K562 (cell line): ENCODE measurements around the gene RNF32. TPM values are rescaled to one million over a fixed set of nuclear protein-coding genes. Genes with fewer than 3 reads are reported as not detected.

Source experiments
- ATAC-seq: fragments of 200-7000 bp; cut with Tn5 transposase; 3 replicates; pipeline ENCODE4 v1.9.1; 2020; ENCODE audit warnings: moderate library complexity
- BruUV-seq: library from RNA; stranded (reverse); fragments of 400-500 nt; replicated peaks from 2 replicates; lab custom pipeline; 2021; lab: Mats Ljungman, UMichigan
- CTCF ChIA-PET: fragments of 300-600 bp; formaldehyde crosslinking; extraction: SDS; loops from one replicate; lab custom pipeline; 2021; ENCODE audit warnings: low intra/inter-chr PET ratio; lab: Yijun Ruan, JAX
- POLR2A ChIA-PET: fragments of 300-600, 350-650 bp; sonication (Branson Sonifier 250); formaldehyde crosslinking; extraction: SDS; loops from one replicate; lab custom pipeline; 2021; ENCODE audit warnings: antibody characterized with exemption, inconsistent platforms; lab: Yijun Ruan, JAX
- DNase-seq, 4 experiments: peaks; one replicate each; pipeline versions ENCODE4 v3.0.0 to v3.0.0-alpha.2; 2011 to 2018; ENCODE audit warnings: low spot score in 3 of 4, mixed read lengths in 3 of 4; ENCODE audit errors: extremely low read depth in 1 of 4
- FAIRE-seq: peaks from 2 replicates; lab custom pipeline; 2011; peaks lifted over from hg19 to GRCh38; lab: Jason Lieb, UNC
- H2AFZ ChIP-seq: 2 replicates; pipeline ENCODE4 v1.6.0; 2011; ENCODE audit warnings: low read depth, low read length, control low read depth, inconsistent platforms
- H3K27ac ChIP-seq: fragments of 200-600 bp; 3 replicates; pipeline ENCODE4 v1.8.0; 2011; ENCODE audit warnings: low read depth, mild to moderate bottlenecking, control low read depth, inconsistent platforms, low read length, moderate library complexity, mixed read lengths; ENCODE audit errors: extremely low read depth
- H3K27me3 ChIP-seq, 2 experiments: fragments of 300-600 bp in 1 of 2; 2 replicates in 1 of 2; 3 replicates in 1 of 2; pipeline versions ENCODE4 v1.6.0 to v1.8.0; 2011; ENCODE audit warnings: inconsistent platforms in 2 of 2, low read length in 2 of 2, mild to moderate bottlenecking in 1 of 2, mixed read lengths in 1 of 2, moderate library complexity in 1 of 2; ENCODE audit not compliant: control insufficient read depth in 2 of 2, insufficient read depth in 2 of 2
- H3K36me3 ChIP-seq: fragments of 300-600 bp; 3 replicates; pipeline ENCODE4 v1.8.0; 2011; ENCODE audit warnings: mild to moderate bottlenecking, low read length, inconsistent platforms; ENCODE audit not compliant: control insufficient read depth, insufficient read depth
- H3K4me1 ChIP-seq, 2 experiments: fragments of 200-600 bp in 1 of 2; replicated peaks in 1 of 2; 2 replicates in 1 of 2; 3 replicates in 1 of 2; pipeline versions ENCODE4 v1.5.1 to v1.8.0; 2011; ENCODE audit warnings: inconsistent platforms in 2 of 2, low read length in 2 of 2, mild to moderate bottlenecking in 1 of 2, mixed read lengths in 1 of 2, moderate library complexity in 1 of 2; ENCODE audit not compliant: control insufficient read depth in 2 of 2, insufficient read depth in 2 of 2
- H3K4me2 ChIP-seq: 2 replicates; pipeline ENCODE4 v1.6.1; 2011; ENCODE audit warnings: low read length, control low read depth, inconsistent platforms, mixed read lengths; ENCODE audit not compliant: insufficient read depth
- H3K4me3 ChIP-seq: fragments of 200-600 bp; sonication (generic), shearing (Covaris generic); 2 replicates; pipeline ENCODE4 v1.5.1; 2016; ENCODE audit warnings: control low read depth, inconsistent platforms
- H3K79me2 ChIP-seq: fragments of 200-600 bp; 3 replicates; pipeline ENCODE4 v1.8.0; 2011; ENCODE audit warnings: low read length, inconsistent platforms; ENCODE audit not compliant: control insufficient read depth, insufficient read depth
- H3K9ac ChIP-seq, 2 experiments: 2 replicates each; pipeline versions ENCODE4 v1.6.0 to v1.6.1; 2011; ENCODE audit warnings: low read depth in 2 of 2, low read length in 2 of 2, control low read depth in 1 of 2, inconsistent platforms in 1 of 2, mild to moderate bottlenecking in 1 of 2, mixed read lengths in 1 of 2; ENCODE audit not compliant: insufficient read depth in 1 of 2
- H3K9me1 ChIP-seq: one replicate; pipeline ENCODE4 v1.6.0; 2011; ENCODE audit warnings: inconsistent platforms, mild to moderate bottlenecking, low read length, moderate library complexity; ENCODE audit not compliant: control insufficient read depth, insufficient read depth
- H3K9me3 ChIP-seq: replicated peaks from 2 replicates; pipeline ENCODE4 v1.5.1; 2011; ENCODE audit warnings: low read depth, low read length, inconsistent platforms; ENCODE audit not compliant: control insufficient read depth, insufficient read depth
- H4K20me1 ChIP-seq: replicated peaks from 2 replicates; pipeline ENCODE4 v1.6.1; 2011; ENCODE audit warnings: low read length, inconsistent platforms, mixed read lengths; ENCODE audit not compliant: control insufficient read depth, insufficient read depth
- ARID3B ChIP-seq: fragments of 250-450 bp; sonication (Bioruptor Pico); IDR thresholded peaks from 2 replicates; pipeline ENCODE4 v1.4.0; 2020; ENCODE audit warnings: borderline replicate concordance
- CEBPB ChIP-seq: fragments of 450-650 bp; IDR thresholded peaks from 2 replicates; pipeline ENCODE4 v1.6.1; 2016; ENCODE audit warnings: missing genetic modification characterization, missing compliant biosample characterization
- CSDE1 ChIP-seq, 2 experiments: fragments of 450-650 bp; IDR thresholded peaks; 2 replicates each; pipeline ENCODE4 v1.6.1; 2016; ENCODE audit warnings: mild to moderate bottlenecking in 1 of 2
- DDX20 ChIP-seq: fragments of 450-650 bp; IDR thresholded peaks from 2 replicates; pipeline ENCODE4 v1.6.1; 2016; ENCODE audit warnings: missing genetic modification characterization, low read depth, mild to moderate bottlenecking, missing compliant biosample characterization, moderate library complexity
- ETV1 ChIP-seq: fragments of 450-650 bp; conservative IDR thresholded peaks from 2 replicates; pipeline ENCODE4 v1.6.1; 2016; ENCODE audit warnings: missing genetic modification characterization, control low read depth, low read depth, missing compliant biosample characterization
- LEF1 ChIP-seq: fragments of 450-650 bp; IDR thresholded peaks from 2 replicates; pipeline ENCODE4 v1.6.1; 2016; ENCODE audit warnings: mild to moderate bottlenecking
- RNF2 ChIP-seq: sonication (generic); IDR thresholded peaks from 2 replicates; pipeline ENCODE4 v1.6.1; 2016
- SUPT5H ChIP-seq: fragments of 450-650 bp; IDR thresholded peaks from 2 replicates; pipeline ENCODE4 v1.6.1; 2016
- TEAD1 ChIP-seq, 2 experiments: fragments of 450-650 bp in 1 of 2; sonication (generic) in 1 of 2; formaldehyde crosslinking; IDR thresholded peaks; 2 replicates each; pipeline versions ENCODE4 v1.4.0 to v1.8.0; 2020 to 2022; ENCODE audit warnings: mild to moderate bottlenecking in 2 of 2, missing genetic modification reagents in 1 of 2
- ZBTB40 ChIP-seq, 2 experiments: fragments of 450-650 bp in 1 of 2; sonication (generic) in 1 of 2; formaldehyde crosslinking in 1 of 2; IDR thresholded peaks; 2 replicates each; pipeline versions ENCODE4 v1.7.1 to v1.9.0; 2016 to 2022; ENCODE audit warnings: inconsistent platforms in 1 of 2, mild to moderate bottlenecking in 1 of 2, missing genetic modification reagents in 1 of 2
- WGBS: fragments of 100-300 bp; shearing (Covaris generic); methylation state at CpG from one replicate; pipeline ENCODE4 v1.1.6; 2016; ENCODE audit warnings: low coverage, mixed read lengths; ENCODE audit not compliant: insufficient coverage; ENCODE audit errors: missing lambda C conversion rate; 5-methylcytosine and 5-hydroxymethylcytosine counted together
- in situ Hi-C: fragments of 300-500 bp; cut with MboI; formaldehyde crosslinking; loops from 4 replicates; pipeline ENCODE4 v1.15.0; 2018; ENCODE audit warnings: inconsistent platforms, mixed read lengths
- intact Hi-C: fragments of 100-400 bp; cut with micrococcal nuclease; formaldehyde crosslinking; loops from 2 replicates; pipeline ENCODE4 v1.14.2; 2022
- polyA plus RNA-seq, 8 experiments: library from polyadenylated mRNA; depleted of rRNA in 4 of 8; stranded (reverse) in 5 of 8; unstranded in 3 of 8; fragments of >200 nt; fragmentation: Nextera tagmentation in 2 of 8; fragmentation: Illumina TruSeq in 1 of 8; extraction: Ambion mirVana in 2 of 8; extraction: Trizol in 1 of 8; gene quantifications; 2 replicates each; pipeline versions ENCODE4 v1.2.1 to v1.2.3, GENCODE V29; 2011 to 2014; ENCODE audit warnings: inconsistent platforms in 1 of 8, missing spikeins in 1 of 8
- total RNA-seq, 7 experiments: library from RNA; depleted of rRNA in 6 of 7; stranded (reverse); fragments of >200 nt in 6 of 7; fragmentation: Illumina TruSeq in 2 of 7; extraction: Trizol in 2 of 7; gene quantifications; 2 replicates each; pipeline versions ENCODE4 v1.2.1 to v1.2.3, GENCODE V29; 2011 to 2021; ENCODE audit warnings: low replicate concordance in 1 of 7

The RNF32 gene
- total and polyA plus RNA-seq, 9 of the 15 experiments (the other 6 are each of a cell fraction or from before 2014, with no cell fraction given), result 2.6 to 7.0 (median 4.6) TPM

GRCh38 chr7:156659203-156659602, 18.6 kb downstream of the RNF32 start (continued):
- TF ChIP-seq CSDE1 (IDR thresholded peaks at IDR 0.05), result no peak
- TF ChIP-seq CEBPB (tag), result peak; percentile 98
- no peak for TF ChIP-seq ETV1 (tag)
- TF ChIP-seq, all 486 proteins: peak for 15

- Histone ChIP-seq H2AFZ (no peak overlapping the region), H3K9me1 (no peaks in the 10 kb centered on the region), H3K27me3 (no peaks in the 10 kb centered on the region), H3K36me3 (no peaks in the 10 kb centered on the region), H3K4me2 (0 out of 2 replicates have a peak overlapping the region, but pooled peaks have one; percentile 13), H3K9me3 (no peaks in the 10 kb centered on the region), H3K79me2 (no peaks in the 10 kb centered on the region), H3K4me3 (no peak overlapping the region), H3K9ac (0 out of 4 replicates have a peak overlapping the region, but pooled peaks of 1 of the 2 experiments have one; percentile 23), H3K27ac (no peak overlapping the region), H3K4me1 (peaks cover 7 to 22% of the 10 kb centered on the region in 2 experiments; a peak in 3 of 5 replicates), H4K20me1 (no peaks in the 10 kb centered on the region)
- DNase-seq (peak in 2 of 4 experiments; percentile 38 to 48), FAIRE-seq (no peak), ATAC-seq (peak; percentile 67)
- in situ Hi-C loops, result no loop called here
- intact Hi-C loops, result no loop called here
- CTCF ChIA-PET, result no interaction called here
- 34% methylated on average over 11 of the region's 11 CpGs for WGBS
- no TSS peak for BruUV-seq
- POLR2A ChIA-PET, result interaction anchor here (0.9 to 1.3 kb wide), 2 partner anchors 17 to 27 kb away, joined by 3 to 4 read pairs; no protein-coding TSS in a partner anchor
- no peak for TF ChIP-seq DDX20 (tag)
- TF ChIP-seq RNF2, result no peak
- TF ChIP-seq ARID3B (CRISPR knock-in tag), result no peak
- TF ChIP-seq SUPT5H, result peak; percentile 30; the same call in 1 of the 2 replicates
- no peak for TF ChIP-seq ZBTB40 (IDR thresholded peaks at IDR 0.05)
- TF ChIP-seq ZBTB40 (CRISPR knock-in tag; IDR thresholded peaks at IDR 0.05), result no peak
- no peak for TF ChIP-seq LEF1
- TF ChIP-seq TEAD1 (CRISPR knock-in tag; IDR thresholded peaks at IDR 0.05), result no peak
Observed at GRCh38 chr7:156659961-156660360, 19.4 kb downstream of the RNF32 start.
